Ovary (tissue), 3 donors: ENCODE measurements around the gene PTPRU.

Experiments used
- POLR2A ChIP-seq: fragments of 450-650 bp; IDR thresholded peaks from one replicate; pipeline ENCODE4 v1.6.1; 2017; ENCODE audit warnings: antibody characterized with exemption, mild to moderate bottlenecking, moderate library complexity
- TF ChIP-seq, protein P1 (sequence below), 3 donors: fragments of 450-650 bp in 2 of 3; fragments of 200-600 bp in 1 of 3; IDR thresholded peaks; one replicate each; pipeline versions ENCODE4 v1.5.1 to v1.8.0; 2016 to 2022; ENCODE audit warnings: antibody characterized with exemption in 3 of 3, mild to moderate bottlenecking in 1 of 3
- donor health status: DM: no; HTN: no; CAD: no.

DNA sequence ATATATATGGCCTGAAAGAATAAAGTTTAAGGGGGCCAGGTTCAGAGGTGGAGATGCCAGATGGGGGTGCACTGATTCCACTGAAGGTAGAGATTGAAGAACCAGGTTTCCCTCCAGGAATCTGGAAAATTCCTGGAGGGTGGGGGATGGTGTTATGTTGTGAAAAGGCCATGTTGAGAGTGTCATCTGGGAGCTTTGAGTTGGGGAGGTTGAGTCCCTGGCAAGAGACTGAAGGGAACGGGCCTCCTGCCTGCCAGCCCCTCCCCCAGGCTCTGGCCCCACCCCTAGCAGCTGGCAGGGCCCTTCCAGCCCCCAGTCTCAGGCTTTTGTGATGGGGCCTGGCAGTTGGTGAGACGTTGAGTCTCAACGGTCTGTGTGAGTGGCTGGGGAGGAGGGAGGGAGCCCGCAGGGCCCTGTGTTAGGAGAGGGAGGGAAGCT, 4.1 kb downstream of the PTPRU start:
- TF ChIP-seq POLR2A: no peak
- TF ChIP-seq, protein P1, sequence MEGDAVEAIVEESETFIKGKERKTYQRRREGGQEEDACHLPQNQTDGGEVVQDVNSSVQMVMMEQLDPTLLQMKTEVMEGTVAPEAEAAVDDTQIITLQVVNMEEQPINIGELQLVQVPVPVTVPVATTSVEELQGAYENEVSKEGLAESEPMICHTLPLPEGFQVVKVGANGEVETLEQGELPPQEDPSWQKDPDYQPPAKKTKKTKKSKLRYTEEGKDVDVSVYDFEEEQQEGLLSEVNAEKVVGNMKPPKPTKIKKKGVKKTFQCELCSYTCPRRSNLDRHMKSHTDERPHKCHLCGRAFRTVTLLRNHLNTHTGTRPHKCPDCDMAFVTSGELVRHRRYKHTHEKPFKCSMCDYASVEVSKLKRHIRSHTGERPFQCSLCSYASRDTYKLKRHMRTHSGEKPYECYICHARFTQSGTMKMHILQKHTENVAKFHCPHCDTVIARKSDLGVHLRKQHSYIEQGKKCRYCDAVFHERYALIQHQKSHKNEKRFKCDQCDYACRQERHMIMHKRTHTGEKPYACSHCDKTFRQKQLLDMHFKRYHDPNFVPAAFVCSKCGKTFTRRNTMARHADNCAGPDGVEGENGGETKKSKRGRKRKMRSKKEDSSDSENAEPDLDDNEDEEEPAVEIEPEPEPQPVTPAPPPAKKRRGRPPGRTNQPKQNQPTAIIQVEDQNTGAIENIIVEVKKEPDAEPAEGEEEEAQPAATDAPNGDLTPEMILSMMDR (IDR thresholded peaks at IDR 0.05): no peak
